GM06990 (cell line): ENCODE results near the gene C16orf74.

ENCODE experiments used
- DNase-seq: peaks from one replicate; pipeline ENCODE4 v3.0.0-alpha.2; 2011; ENCODE audit not compliant: insufficient read length; ENCODE audit errors: extremely low read depth
- H3K27me3 ChIP-seq: replicated peaks from 2 replicates; pipeline ENCODE4 v1.6.0; 2011; ENCODE audit warnings: low read length; ENCODE audit not compliant: control insufficient read depth, insufficient read depth
- H3K36me3 ChIP-seq: 2 replicates; pipeline ENCODE4 v1.5.1; 2011; ENCODE audit warnings: low read length; ENCODE audit not compliant: control insufficient read depth, insufficient read depth
- H3K4me3 ChIP-seq: replicated peaks from 2 replicates; pipeline ENCODE4 v1.5.1; 2011; ENCODE audit warnings: low read depth, mild to moderate bottlenecking, control low read depth, low read length
- TF ChIP-seq, protein P1 (sequence below): IDR thresholded peaks from 2 replicates; pipeline ENCODE4 v1.5.1; 2011; ENCODE audit warnings: low read length, control low read depth, mild to moderate bottlenecking, inconsistent platforms; ENCODE audit not compliant: insufficient read depth, poor library complexity, severe bottlenecking

C16orf74 gene

DNA sequence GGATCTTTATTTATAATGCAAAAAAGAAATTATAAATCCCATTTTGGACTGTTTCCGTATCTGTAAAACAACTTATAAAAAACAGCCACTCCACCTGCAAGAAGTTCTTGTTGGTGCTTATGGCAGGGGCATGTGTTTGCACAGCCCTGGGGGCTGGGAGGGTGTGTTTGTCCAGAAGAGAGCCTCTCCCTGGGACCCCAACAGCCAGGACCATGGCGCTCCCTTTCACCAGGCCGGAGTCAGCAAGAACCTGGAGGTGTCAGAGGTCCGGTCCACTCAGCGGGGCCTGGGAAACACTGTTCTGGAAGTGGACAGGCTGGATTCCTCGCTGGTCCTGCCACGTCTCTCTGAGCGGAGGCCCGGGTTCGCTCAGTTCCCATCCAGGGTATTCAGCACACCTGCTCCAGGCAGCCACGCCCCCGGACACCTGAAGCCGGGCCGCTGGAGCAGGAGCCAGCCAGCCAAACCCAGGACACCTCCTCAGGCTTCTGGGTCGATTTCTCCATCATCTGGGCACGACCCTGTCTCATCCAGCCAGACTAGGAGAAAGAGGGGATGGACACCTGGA, 43.3 kb downstream of the C16orf74 start:
- TF ChIP-seq, protein P1, sequence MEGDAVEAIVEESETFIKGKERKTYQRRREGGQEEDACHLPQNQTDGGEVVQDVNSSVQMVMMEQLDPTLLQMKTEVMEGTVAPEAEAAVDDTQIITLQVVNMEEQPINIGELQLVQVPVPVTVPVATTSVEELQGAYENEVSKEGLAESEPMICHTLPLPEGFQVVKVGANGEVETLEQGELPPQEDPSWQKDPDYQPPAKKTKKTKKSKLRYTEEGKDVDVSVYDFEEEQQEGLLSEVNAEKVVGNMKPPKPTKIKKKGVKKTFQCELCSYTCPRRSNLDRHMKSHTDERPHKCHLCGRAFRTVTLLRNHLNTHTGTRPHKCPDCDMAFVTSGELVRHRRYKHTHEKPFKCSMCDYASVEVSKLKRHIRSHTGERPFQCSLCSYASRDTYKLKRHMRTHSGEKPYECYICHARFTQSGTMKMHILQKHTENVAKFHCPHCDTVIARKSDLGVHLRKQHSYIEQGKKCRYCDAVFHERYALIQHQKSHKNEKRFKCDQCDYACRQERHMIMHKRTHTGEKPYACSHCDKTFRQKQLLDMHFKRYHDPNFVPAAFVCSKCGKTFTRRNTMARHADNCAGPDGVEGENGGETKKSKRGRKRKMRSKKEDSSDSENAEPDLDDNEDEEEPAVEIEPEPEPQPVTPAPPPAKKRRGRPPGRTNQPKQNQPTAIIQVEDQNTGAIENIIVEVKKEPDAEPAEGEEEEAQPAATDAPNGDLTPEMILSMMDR, result no peak
- Histone ChIP-seq H3K4me3 (no peak overlapping the region), H3K27me3 (no peaks in the 10 kb centered on the region), H3K36me3 (peaks cover 2% of the 10 kb centered on the region)
- DNase-seq, result no peak

DNA sequence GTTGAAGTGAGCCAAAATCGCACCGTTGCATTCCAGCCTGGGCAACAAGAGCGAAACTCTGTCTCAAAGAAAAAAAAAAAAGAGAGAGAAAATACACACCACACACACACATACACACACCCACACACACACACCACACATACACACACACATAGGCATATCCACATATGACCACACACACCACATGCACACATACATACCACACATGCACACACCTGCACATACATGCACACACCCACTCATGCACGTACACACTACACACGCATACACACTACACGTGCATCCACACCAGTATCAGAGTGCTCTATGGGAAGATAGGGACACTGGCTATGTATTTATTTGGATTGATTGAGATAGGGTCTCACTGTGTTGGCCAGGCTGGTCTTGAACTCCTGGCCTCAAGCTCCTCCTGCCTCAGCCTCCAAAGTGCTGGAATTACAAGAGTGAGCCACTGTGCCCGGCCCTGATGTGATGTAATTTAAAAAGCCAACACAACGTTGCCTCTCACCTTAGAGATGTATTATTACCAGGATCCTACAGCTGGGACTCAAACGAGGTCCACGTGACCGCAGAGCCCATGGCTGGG, 44.4 kb downstream of the C16orf74 start:
- H3K27me3 ChIP-seq, result no peaks in the 10 kb centered on the region
- peaks cover 2% of the 10 kb centered on the region; the same call in 1 of the 2 replicates for H3K36me3 ChIP-seq
- TF ChIP-seq, protein P1, result no peak
- H3K4me3 ChIP-seq, result no peak overlapping the region
- DNase-seq, result no peak

DNA sequence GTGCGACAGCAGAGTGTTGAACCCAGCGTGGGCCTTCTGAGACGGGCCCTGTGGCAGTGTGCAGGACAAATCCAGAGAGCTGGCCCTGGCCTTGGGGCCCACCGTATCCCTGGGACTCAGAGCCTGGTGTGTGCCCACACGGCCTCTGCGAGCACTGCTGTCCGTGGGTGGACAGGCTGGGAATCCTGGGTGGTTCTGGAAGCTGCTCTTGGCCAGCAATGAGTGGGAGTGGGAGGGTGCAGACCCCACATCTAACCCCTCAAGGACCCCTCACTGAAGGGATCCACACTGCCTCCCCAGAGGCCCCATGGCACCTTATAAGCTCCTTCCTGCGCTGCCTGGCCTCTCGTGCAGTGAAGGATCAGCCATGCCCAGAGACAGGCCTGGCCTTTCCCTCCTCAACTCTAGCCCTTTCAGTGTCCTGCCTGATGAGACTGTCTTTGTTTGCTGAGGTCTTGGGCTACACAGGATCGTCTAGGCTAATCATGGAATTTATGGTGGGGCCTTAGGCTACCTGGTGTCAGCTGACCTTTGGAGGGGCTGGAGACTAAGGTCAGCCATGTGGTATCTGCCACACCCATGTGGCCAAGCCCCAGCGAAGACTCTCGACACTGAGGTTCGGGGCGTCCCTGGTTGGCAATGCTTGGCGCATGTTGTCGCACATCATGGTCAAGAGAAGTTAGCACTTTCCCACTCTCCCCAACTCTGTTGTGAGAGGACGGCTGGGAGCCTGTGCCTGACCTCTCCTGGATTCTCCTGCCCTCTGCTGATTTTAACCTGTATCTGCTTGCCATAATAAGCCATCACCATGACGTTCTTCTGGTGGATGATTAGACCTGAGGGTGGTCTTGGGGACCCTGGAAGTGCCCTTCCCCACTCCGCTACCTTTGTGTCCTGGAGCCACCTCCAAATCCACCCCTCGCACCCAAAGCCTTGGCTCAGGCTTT, 45.7 kb downstream of the C16orf74 start:
- H3K4me3 ChIP-seq, result no peak overlapping the region
- TF ChIP-seq, protein P1, result no peak
- no peaks in the 10 kb centered on the region for H3K27me3 ChIP-seq
- H3K36me3 ChIP-seq, result peaks cover 2% of the 10 kb centered on the region; the same call in 1 of the 2 replicates
- DNase-seq, result no peak

DNA sequence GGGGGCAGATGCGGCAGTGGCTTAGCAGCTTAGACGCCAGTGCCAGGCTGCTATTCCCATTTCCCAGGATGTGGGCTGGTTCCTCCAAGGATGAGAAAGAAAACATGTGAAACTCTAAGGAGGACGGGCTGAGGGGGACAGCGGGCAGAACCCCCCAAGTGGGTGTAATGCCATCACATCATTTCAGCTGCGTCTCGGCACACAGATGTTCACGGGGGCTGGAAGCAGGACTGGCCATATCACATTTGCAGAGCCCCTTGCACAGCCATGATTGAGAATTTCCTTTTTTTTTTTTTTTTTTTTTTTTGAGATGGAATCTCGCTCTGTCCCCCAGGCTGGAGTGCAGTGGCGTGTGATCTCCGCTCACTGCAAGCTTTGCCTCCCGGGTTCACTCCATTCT, 46.9 kb downstream of the C16orf74 start:
- no peaks in the 10 kb centered on the region for H3K27me3 ChIP-seq
- no peak for DNase-seq
- TF ChIP-seq, protein P1, result no peak
- H3K36me3 ChIP-seq, result peaks cover 2% of the 10 kb centered on the region; the same call in 1 of the 2 replicates
- H3K4me3 ChIP-seq, result no peak overlapping the region

DNA sequence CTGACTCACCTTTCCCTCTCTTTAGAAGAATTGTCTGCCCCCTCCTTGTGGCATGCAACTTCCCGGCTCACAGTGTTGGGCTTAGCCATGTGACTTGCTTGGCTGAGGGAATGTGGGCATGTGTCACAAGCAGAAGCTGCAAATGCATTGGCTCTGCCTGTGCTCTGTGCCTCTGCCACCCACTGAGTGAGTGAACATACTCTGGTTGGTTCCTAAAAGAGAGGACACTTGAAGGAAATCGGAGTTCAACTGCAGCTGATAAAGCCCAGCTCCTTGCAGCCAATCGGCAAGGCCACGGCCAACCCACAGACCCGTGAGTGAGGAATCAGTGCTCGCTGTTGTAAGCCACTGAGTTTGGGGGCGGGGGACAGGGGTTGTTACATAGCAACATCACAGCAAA, 51.3 kb downstream of the C16orf74 start:
- TF ChIP-seq, protein P1, result no peak
- DNase-seq, result no peak
- Histone ChIP-seq H3K4me3 (no peak overlapping the region), H3K27me3 (no peaks in the 10 kb centered on the region; the same call in 1 of the 2 replicates), H3K36me3 (no peaks in the 10 kb centered on the region)
